NOMO-1 treated with DMSO at 0.1 percent for 48 hours (cell line): Measurements from ENCODE around the gene SPATS2L.

Experiments
- DNase-seq: peaks from one replicate; lab custom pipeline; 2025; ENCODE audit not compliant: unreplicated experiment; lab: John Stamatoyannopoulos, UW

SPATS2L gene

DNA sequence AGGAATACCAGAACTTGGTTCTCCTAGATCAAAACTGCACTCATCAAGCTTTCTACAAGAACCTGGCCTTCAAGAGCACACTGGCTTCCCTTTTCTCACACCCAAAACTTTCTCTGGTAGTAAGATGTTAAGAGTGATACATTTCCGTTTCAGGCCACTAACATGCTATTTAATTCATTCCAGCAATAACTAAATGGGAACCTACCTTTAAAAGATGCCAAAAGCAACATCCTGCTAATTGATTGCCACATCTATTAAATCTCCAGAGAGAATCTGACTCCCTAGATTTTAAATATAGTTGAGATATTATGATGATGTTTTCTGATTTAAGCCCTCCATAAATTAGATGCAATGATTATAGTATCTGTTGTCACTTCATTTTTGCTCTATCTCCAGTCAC lies 131.8 kb downstream of the SPATS2L start:
- DNase-seq: no peak

DNA sequence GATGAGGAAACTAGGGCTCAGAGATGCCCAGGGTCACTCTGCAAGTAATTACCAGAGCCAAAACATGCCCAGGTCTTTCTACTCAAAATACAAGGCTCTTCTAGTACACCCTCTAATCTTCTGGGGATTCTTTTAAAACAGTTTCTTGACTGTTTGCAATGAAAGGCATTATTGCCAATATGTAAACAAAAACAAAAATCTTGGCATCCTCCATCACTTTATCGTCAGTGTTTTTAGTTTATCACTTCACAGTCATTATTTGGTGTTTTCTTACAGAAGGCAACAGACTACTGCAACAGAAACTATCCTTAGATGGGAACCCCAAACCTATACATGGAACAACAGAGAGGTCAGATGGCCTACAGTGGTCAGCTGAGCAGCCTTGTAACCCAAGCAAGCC lies 132.4 kb downstream of the SPATS2L start:
- no peak for DNase-seq

DNA sequence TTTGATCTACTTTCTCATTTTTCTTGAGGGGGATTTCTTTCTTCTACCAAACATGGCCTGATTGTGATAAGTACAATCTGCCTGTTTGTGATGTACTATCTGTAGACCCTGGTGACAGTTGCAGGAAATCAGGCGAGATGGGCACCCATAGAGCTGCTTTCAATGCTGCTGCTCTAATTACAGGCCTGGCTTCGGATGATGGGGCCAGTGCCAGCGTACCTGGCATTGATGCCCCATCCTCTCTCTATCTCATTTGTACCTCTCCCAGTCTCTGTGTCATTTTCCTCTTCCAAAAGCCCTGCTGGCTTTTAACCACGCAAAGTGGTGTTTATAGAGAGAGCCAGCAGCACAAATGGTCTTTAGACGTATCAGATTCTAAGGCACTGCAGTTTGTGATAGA lies 133.5 kb downstream of the SPATS2L start:
- DNase-seq: no peak

DNA sequence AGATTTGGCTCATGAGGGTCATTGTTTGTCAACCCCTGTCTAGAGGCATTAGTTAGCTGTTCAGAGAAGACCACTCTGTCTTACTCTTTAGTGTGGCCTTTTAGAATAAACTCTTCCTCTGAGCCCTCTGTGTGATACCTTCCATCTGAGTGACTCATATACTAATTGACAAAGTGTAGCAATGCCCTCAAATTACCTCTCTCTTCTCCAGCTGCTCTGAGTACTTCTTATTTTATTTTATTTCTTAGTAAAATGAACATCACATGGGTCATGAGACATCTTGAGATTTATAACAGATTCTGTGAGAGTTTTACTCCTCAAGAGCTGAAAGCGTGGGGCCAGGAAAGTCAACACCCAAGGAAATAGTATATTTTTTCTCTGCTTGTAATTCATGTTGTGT lies 136.0 kb downstream of the SPATS2L start:
- peak; percentile 70 for DNase-seq

DNA sequence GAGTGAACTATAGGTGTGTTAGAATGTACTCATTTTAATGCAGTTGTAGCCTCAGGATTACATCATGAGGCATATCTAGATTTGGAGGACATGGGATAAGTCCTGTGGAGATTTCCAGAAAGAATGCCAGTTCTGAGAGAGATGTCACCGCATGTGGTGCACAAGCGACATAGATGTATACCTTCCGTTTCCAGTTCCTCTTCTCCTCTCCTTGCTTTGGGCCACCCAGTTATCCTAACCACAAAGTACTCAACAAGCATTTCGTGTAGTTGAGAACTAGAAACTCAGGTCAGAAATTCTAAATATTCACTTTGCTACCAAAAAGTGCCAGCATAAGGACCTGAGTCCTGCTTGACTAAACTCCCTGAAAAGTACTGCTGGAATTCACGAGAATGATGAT lies 136.9 kb downstream of the SPATS2L start:
- peak; percentile 83 for DNase-seq

DNA sequence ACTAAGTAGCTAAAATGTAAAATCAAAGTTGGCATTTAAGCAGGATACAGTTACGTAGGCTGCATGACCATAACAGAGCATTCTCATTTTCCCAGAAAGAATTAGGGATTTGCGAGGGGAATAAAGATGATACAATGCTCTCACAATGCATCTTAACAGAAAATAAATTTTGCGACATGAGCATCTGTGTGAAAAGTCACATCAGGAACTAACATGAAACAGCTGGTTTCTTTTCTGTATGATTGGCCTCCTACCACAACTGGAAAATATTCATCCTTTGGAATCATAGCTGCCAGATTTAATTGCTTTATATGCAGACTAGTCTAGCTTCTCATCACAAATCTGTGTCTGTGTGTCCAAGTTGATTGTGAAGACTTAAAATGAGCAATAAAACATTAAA lies 137.4 kb downstream of the SPATS2L start:
- DNase-seq: no peak

DNA sequence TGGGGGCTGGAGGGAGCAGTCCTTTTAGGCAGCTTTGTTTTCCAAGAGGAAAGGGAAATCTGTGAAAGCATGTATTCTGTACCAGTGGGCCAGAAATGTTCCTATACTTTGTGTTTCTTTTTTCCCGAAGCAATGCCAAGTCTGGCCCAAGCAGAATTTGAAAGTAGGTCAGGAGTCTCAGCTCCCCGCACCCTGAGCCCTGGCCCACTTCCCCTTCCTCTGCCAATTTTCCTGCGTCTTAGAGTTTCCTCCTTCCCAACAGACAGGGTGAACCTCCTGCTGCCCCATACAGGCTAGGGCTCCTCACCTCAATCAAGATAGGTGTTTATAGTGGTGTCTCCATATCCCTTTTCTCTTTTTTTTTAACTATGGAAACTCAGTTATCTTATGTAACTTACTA lies 138.0 kb downstream of the SPATS2L start:
- no peak for DNase-seq

DNA sequence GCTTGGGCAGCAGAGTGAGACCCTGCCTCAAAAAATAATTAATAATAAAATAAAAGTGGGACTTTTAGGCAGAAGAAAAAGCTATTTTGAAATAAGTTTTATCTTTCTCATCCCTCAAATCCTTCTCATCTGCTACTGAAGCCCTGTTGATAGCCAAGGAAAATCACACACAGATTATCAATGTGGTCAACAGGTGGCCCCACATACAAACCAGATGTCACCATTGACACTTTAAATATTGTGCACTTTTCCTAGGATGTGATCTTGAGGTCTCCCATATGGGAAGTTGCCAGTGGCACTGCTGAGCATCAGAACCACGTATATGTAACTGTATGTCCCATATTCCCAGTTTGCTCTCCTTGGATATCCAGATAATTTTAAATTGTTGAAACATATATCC lies 138.8 kb downstream of the SPATS2L start:
- no peak for DNase-seq

DNA sequence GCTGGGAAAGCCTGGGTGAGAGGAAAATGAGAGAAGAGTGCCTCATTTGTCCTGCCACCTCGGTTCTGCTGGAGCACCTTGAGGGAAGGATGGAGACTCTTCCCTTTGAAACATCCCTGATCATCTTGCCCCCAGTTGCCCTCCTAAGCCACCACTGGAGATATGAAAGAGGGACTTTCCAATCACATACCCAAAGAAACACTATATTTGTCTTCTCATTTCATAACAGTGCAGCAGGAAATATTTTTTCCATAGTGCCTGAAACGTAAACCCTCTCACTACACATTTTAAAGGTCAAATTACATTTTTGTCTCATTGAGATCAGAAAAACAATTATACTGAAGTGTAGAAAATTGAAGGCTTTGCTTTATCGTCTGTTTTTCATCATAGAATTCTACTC lies 140.1 kb downstream of the SPATS2L start:
- no peak for DNase-seq

DNA sequence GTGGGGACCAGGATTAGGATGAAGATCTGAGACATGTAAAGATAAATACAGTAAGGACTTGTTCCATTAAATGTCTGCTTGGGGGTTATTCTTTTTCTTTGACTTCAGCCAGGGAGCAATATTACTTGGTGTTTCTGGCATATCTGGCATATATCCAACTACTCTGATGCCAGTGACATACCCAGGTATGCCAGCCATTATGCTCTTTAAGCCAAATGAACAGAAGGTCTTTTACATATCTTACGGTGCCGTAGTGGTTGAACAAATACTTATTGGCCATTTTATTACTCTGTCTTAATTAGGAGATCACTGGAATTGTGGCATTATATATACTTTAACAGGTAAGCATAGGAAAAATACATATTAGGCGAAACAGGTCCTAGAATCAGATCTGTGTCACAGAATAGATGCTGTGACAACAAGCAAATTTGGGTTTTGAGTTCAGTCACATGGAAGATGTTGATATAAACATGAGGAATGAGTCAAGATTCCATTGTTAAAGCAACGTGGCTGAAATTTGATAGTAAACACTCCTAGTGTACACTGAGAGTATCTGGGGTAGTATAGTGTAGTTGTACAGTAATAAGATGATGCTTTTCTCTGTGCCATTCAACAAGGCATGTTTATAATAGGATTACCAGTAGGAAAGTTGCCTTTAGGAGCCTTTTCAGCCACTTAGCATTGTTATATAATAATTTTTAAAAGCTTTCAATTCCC lies 140.8 kb downstream of the SPATS2L start:
- DNase-seq: no peak

DNA sequence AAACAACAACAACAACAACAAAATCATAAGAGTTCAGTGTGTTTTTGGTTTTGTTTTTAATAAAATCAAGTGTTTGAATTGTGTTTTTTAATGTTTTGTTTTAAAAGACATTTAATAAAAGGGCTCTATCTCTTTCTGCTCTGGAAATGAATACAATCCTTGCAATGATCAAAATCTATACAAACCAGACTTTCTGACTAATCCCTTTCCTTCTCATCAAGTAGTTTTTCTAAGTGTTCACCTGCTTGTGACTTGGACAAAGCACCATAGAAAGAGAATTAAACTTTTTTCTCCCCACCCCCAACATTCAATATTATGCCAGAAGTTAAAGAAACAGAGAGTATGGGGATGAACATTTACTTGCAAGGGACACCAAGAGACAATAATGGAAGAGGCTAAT lies 142.0 kb downstream of the SPATS2L start:
- DNase-seq: no peak

DNA sequence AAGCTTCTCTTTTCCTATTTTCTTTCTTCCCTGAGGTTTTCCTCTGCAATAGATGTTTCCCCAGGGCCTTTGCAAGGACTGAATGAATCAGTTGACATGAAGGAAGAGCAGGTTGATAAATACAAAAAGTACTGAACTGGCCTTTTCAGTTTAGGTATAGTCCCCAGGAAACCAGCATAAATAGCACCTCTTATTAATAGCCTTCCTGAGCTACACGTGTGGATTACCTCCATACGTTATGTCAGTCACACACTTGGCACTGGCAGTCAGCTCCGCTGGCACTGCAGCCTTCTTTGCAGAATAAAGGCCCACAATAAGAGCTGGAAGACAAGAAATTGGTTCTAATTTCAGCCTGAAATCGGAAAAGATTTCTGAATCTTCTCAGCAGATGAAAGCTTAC lies 142.7 kb downstream of the SPATS2L start:
- DNase-seq: no peak

DNA sequence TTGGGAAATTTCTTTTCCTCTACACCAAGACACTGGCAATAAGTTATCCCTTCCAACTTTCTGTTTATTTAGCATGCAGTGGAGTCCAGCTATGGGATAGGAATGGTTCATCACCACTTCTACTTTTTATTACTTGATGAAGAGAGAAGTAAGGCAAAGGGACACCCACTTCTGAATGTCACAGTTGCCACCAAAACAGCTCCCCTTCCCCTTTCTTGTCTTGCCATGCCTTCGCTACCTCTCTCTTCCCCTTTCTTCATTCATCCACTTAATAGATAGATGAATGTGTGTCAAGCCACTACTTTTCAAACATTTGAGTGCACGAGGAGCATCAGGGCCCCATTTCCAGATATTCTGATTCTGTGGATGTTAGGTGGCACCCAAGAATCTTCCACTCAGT lies 143.8 kb downstream of the SPATS2L start:
- DNase-seq: peak; percentile 77

DNA sequence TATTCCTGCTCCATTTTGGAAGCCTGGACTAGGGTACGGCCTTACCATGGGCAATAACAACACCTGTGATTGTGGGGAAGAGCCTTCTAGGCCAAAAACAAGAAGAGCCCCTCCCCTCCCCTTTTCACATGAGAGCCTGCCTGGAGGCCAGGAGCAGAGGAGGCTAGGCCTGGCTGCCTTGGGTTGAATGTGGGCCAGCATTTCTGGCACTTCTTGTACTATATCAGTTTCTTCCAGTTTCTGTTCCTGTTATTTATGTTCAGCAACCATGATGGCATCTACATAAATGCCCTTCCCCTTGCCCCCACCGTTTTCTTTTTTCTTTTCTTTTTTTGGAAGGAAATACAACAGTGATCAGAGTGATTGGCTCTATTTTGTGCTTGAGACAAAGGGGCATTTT lies 145.0 kb downstream of the SPATS2L start:
- peak; percentile 27 for DNase-seq

DNA sequence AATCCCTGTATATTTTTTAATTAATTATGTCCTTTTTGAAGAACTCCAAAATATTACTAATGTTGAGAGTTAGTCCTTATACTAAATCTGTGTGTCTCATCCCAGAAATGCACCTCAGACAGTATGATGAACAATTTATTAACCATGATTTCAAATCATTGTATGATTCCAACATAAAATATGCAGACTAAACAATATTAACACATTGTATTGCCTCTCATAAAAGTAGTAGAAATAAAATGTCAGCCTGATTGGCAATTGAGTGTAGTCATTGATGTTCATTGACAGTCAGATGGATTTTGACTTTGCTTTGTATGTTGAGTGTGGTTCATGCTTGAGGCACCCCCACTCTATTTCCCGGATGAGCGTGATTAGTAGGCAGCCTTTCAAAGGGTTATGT lies 145.9 kb downstream of the SPATS2L start:
- DNase-seq: no peak

DNA sequence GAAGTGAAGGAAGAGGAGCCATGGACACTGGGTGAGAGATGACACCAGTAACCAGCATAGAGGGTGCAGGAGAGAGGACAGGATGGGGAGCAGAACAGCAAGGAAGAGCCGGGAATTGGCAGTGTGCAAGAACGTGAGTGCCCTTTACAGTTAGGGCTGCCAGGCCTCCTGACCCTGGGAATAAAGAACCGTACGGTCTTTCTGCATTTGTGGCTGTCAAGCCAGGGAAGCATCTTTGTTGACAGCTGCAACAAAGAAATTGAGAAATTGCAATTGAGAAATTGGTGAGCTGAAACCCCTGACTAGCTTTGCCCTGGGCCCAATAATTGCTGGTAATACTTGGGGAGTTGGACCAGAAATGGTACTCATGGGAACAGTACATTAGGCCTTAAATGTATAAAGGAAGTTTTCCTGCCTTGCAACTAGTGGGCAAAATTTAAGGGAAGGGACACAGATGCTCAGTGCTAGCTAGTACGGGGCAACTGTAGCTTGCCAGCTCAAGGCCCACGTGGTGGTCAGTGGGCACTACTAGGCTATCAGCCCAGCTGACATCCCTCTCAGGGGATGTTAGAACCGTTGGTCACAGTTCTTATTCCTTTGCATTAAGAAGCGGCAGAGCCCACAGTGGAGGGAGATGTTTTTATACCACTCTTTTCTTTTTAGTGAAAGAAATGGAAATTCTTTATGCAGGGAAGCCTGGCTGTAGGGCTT lies 146.8 kb downstream of the SPATS2L start:
- DNase-seq: no peak

DNA sequence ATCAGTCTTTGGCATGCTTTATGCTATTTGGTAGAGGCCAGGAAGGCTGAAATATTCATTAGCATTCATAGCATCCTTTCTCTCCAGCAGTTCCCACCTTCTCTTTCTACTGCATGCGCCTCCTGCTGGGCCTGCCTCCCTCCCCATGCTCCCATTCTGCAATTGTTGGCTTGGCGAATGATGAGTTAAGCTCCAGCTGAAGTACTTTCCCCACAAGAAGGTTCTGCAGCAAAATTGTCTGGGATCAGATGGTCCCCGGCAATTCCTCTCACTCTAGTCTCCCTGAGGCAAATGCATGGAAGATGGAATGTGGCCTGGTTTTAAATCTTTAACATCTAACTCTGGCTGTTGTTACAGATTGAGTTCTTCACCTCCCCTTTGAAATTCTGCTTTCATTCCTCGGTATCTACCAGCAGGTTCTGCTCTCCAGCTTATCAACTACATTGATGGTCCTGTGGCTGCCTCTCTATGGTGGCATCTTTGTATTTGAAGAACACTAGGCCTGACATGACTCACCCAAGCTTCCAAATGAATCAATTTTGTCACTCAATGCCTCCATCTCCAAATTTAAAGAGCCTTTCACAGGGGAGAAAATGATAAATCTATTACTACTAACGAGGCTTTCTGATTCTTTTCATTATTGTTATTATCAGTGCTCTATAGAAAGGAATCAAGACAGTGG lies 147.5 kb downstream of the SPATS2L start:
- no peak for DNase-seq

DNA sequence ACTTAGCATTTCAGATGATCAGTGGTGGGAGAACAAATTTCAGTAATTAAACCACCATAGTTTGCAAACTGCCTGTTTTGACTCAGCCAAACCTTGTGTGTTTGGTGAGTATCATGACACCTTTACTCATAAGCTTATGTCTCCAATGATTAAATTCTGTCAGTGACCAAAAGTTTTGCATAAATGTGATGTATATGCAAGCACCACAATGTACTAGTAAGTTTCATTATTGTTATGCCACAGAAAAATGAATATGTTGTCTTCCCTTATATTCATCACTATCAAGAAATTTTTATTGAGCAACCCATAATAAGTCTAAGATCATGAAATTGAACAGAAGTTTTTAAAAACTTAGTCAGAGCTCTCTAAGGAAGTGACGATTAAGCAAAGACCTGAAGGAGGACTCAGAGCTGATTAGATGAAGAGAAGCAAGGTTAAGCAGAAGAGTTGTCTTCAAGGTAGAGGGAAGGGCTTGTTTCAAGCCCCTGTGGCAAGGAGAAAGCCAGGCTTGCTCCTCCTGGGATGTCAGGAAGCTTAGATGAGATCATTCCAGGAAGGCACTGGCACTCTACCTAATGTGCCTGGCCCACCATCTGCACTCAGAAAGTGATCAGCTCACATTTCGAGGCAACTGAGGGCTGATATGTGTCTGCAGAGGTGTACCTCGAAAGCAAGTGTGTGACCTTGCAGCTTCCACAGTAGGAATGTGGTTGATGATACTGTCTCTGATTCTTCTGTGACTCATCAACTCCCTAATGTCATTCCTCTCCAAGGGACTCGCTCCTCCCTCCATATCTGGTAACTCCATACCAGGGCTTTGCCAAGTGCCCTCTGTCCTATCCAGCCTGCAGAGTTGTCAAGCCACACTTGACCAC lies 148.7 kb downstream of the SPATS2L start:
- DNase-seq: no peak

DNA sequence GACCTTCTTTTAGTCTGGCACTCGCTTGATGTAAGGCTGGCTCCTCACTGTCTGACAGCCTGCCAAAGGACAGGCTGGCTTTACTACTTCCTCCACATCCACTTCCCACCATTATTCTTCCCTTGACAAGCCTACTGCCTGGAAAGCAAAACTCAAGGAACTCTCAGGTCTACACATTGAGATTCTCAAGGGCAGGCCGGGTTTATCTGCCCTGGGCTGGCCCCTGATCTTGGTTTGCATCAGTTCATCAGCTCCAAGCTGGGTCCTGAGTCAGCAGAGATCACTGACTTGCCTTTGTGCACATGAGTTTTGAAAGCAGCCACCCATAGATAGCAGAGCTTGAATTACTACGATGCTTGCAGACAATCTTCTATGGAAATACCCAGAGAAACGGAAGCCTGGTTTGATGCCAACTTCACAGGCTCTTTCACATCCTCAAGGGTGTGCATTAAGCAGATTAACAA lies 149.5 kb downstream of the SPATS2L start:
- DNase-seq: no peak

DNA sequence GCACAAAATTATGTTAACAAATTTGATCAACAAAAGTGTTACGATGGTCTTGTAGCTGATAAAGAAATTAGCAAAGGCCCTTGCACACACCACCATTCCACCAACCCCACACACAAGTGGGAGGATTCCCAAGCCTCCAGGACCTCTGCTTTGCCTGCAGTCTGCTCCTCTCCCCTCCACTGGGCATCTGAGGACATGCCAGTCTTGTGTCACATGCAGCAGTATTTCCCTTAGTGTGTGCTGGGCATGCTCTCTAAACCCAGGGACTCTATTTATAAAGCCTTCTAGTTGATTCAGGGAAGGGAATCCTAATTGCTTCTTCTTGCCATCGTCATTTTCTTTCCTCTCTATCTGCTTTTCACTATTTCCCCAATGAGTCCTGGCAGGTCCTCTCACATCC lies 150.1 kb downstream of the SPATS2L start:
- DNase-seq: no peak

DNA sequence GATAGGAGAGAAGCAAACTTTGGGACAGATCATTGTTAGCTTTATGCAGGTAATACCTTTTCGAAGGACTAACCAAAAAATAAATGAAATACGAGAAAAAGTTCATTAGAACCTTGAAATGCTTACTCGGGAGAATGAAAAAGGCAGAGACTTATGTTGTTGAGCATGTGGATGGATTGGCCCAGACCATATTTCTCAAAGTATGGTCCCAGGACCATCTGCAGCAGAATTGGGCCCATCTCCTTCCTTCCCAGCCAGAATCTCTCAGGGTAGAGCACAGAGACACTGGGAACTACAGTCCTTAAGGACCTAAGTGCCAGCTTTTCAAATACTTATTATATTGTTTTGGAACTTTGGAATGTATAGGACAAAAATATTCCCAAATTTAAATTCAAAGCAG lies 152.6 kb downstream of the SPATS2L start:
- DNase-seq: no peak
